SK-N-SH (cell line): ENCODE results near the gene ASTL. TPM values are rescaled to one million over a fixed set of nuclear protein-coding genes. Genes with fewer than 3 reads are reported as not detected.

Experiments used
- CTCF ChIA-PET: fragments of 300-600, 350-600 bp; formaldehyde crosslinking; extraction: SDS; loops from one replicate; lab custom pipeline; 2021; lab: Yijun Ruan, JAX
- POLR2A ChIA-PET: fragments of 350-600 bp; sonication (Branson Sonifier 250); formaldehyde crosslinking; extraction: SDS; loops from one replicate; lab custom pipeline; 2020; ENCODE audit warnings: antibody characterized with exemption, inconsistent platforms; lab: Yijun Ruan, JAX
- DNase-seq: peaks from one replicate; pipeline ENCODE4 v3.0.0; 2012
- H2AFZ ChIP-seq: fragments of 200-600 bp; sonication (generic); 2 replicates; pipeline ENCODE4 v1.8.1; 2016; ENCODE audit warnings: antibody characterized with exemption, mild to moderate bottlenecking, low read depth
- H3F3A ChIP-seq: fragments of 200-600 bp; sonication (generic); replicated peaks from 2 replicates; pipeline ENCODE3; 2016; ENCODE audit warnings: antibody characterized with exemption, mild to moderate bottlenecking; ENCODE audit not compliant: insufficient read depth
- H3K27ac ChIP-seq, 2 experiments: fragments of 200-500 bp in 1 of 2; fragments of 200-600 bp in 1 of 2; sonication (Bioruptor generic) in 1 of 2; sonication (generic), shearing (Covaris generic) in 1 of 2; 2 replicates each; pipeline versions ENCODE4 v1.5.1 to v1.6.1; 2014 to 2016; ENCODE audit warnings: low read depth in 2 of 2, inconsistent platforms in 1 of 2, low read length in 1 of 2, mild to moderate bottlenecking in 1 of 2, mixed read lengths in 1 of 2
- H3K27me3 ChIP-seq: fragments of 200-600 bp; sonication (generic), shearing (Covaris generic); 2 replicates; pipeline ENCODE4 v1.6.1; 2016; ENCODE audit warnings: mixed run types; ENCODE audit not compliant: insufficient read depth
- H3K36me3 ChIP-seq, 2 experiments: fragments of 200-500 bp in 1 of 2; fragments of 200-600 bp in 1 of 2; sonication (Bioruptor generic) in 1 of 2; sonication (generic) in 1 of 2; replicated peaks in 1 of 2; 2 replicates each; pipeline versions ENCODE3 to v1.5.1; 2014 to 2016; ENCODE audit warnings: low read length in 1 of 2, mild to moderate bottlenecking in 1 of 2; ENCODE audit not compliant: insufficient read depth in 2 of 2, control insufficient read depth in 1 of 2
- H3K4me1 ChIP-seq, 2 experiments: fragments of 200-500 bp in 1 of 2; fragments of 200-600 bp in 1 of 2; sonication (Bioruptor generic) in 1 of 2; sonication (generic), shearing (Covaris generic) in 1 of 2; 2 replicates each; pipeline versions ENCODE4 v1.5.1 to v1.6.1; 2014 to 2016; ENCODE audit warnings: low read depth in 1 of 2, low read length in 1 of 2, mixed run types in 1 of 2; ENCODE audit not compliant: insufficient read depth in 2 of 2, control insufficient read depth in 1 of 2
- H3K4me2 ChIP-seq: fragments of 200-600 bp; sonication (generic), shearing (Covaris generic); 2 replicates; pipeline ENCODE4 v1.6.1; 2017; ENCODE audit warnings: mixed run types
- H3K4me3 ChIP-seq, 2 experiments: fragments of 200-500 bp in 1 of 2; fragments of 200-600 bp in 1 of 2; sonication (Bioruptor generic) in 1 of 2; sonication (generic), shearing (Covaris generic) in 1 of 2; 2 replicates each; pipeline versions ENCODE4 v1.5.1 to v1.8.1; 2014 to 2016; ENCODE audit warnings: low read depth in 2 of 2, inconsistent platforms in 1 of 2, low read length in 1 of 2, mild to moderate bottlenecking in 1 of 2, mixed read lengths in 1 of 2, moderate library complexity in 1 of 2
- H3K79me2 ChIP-seq: fragments of 200-600 bp; sonication (generic); 2 replicates; pipeline ENCODE4 v1.8.1; 2017; ENCODE audit warnings: mild to moderate bottlenecking; ENCODE audit not compliant: insufficient read depth
- H3K9ac ChIP-seq: fragments of 200-600 bp; sonication (generic); 2 replicates; pipeline ENCODE4 v1.6.1; 2017; ENCODE audit warnings: mixed run types
- H3K9me2 ChIP-seq: fragments of 200-600 bp; sonication (generic); 2 replicates; pipeline ENCODE4 v1.6.1; 2017; ENCODE audit warnings: mixed run types
- H3K9me3 ChIP-seq: fragments of 200-600 bp; sonication (generic); 2 replicates; pipeline ENCODE4 v1.6.1; 2017; ENCODE audit warnings: mixed run types, mild to moderate bottlenecking, moderate library complexity
- H4K20me1 ChIP-seq: fragments of 200-600 bp; sonication (generic); 2 replicates; pipeline ENCODE4 v1.6.1; 2017; ENCODE audit warnings: mild to moderate bottlenecking, mixed run types; ENCODE audit not compliant: insufficient read depth
- EP300 ChIP-seq, 2 experiments: IDR thresholded peaks; 2 replicates each; pipeline versions ENCODE4 v1.4.0 to v1.6.1; 2012; ENCODE audit warnings: borderline replicate concordance in 1 of 2, low read depth in 1 of 2, low read length in 1 of 2
- FOSL2 ChIP-seq: IDR thresholded peaks from 2 replicates; pipeline ENCODE4 v1.4.0; 2012; ENCODE audit warnings: low read depth, mild to moderate bottlenecking, moderate library complexity, borderline replicate concordance
- FOXJ3 ChIP-seq: sonication (generic); formaldehyde crosslinking; IDR thresholded peaks from 2 replicates; pipeline ENCODE4 v1.5.1; 2020; ENCODE audit warnings: mild to moderate bottlenecking, missing genetic modification reagents
- GABPA ChIP-seq: IDR thresholded peaks from 2 replicates; pipeline ENCODE4 v1.4.0; 2012; ENCODE audit warnings: low read depth, mild to moderate bottlenecking
- NFIC ChIP-seq: IDR thresholded peaks from 2 replicates; pipeline ENCODE4 v1.4.0; 2012; ENCODE audit warnings: borderline replicate concordance
- NRF1 ChIP-seq: IDR thresholded peaks from 2 replicates; pipeline ENCODE4 v1.6.1; 2012; ENCODE audit warnings: low read depth, mild to moderate bottlenecking, low read length
- POLR2AphosphoS5 ChIP-seq: IDR thresholded peaks from 2 replicates; pipeline ENCODE4 v1.6.1; 2012; ENCODE audit warnings: low read depth, low read length
- SIN3A ChIP-seq: IDR thresholded peaks from 2 replicates; pipeline ENCODE4 v1.6.1; 2012; ENCODE audit warnings: low read depth, mild to moderate bottlenecking, low read length, moderate library complexity, borderline replicate concordance
- SMC3 ChIP-seq: IDR thresholded peaks from 2 replicates; pipeline ENCODE4 v1.6.1; 2012; ENCODE audit warnings: low read depth, low read length, improper control_type of control experiment
- TAF1 ChIP-seq: IDR thresholded peaks from 2 replicates; pipeline ENCODE4 v1.6.1; 2012; ENCODE audit warnings: low read depth, mild to moderate bottlenecking, low read length, moderate library complexity, borderline replicate concordance
- TEAD4 ChIP-seq: IDR thresholded peaks from 2 replicates; pipeline ENCODE4 v1.4.0; 2012; ENCODE audit warnings: mild to moderate bottlenecking, borderline replicate concordance; ENCODE audit not compliant: insufficient read depth
- WGBS: methylation state at CpG from one replicate; pipeline ENCODE4 v1.1.6; 2017; ENCODE audit warnings: low lambda C conversion rate; 5-methylcytosine and 5-hydroxymethylcytosine counted together
- polyA plus RNA-seq, 3 experiments: library from polyadenylated mRNA; depleted of rRNA; stranded (reverse); fragments of >200 nt; gene quantifications; 2 replicates each; pipeline ENCODE4 v1.2.3, GENCODE V29; 2012
- TF ChIP-seq, protein P1 (sequence below): fragments of 150-350 bp; IDR thresholded peaks from 2 replicates; pipeline ENCODE4 v1.6.1; 2016; ENCODE audit warnings: mild to moderate bottlenecking, low read depth, low read length
- TF ChIP-seq, protein P2 (sequence below): IDR thresholded peaks from 2 replicates; pipeline ENCODE4 v1.4.0; 2012; ENCODE audit warnings: low read depth
- TF ChIP-seq, protein P3 (sequence below): IDR thresholded peaks from 2 replicates; pipeline ENCODE4 v1.4.0; 2012; ENCODE audit warnings: low read depth, borderline replicate concordance
- TF ChIP-seq, protein P4 (sequence below): fragments of 200-600 bp; sonication (generic); IDR thresholded peaks from 2 replicates; pipeline ENCODE4 v1.6.1; 2017; ENCODE audit warnings: antibody characterized with exemption, mild to moderate bottlenecking, moderate library complexity

Gene ASTL
- polyA plus RNA-seq, 1 of the 3 experiments (the other 2 are of a cell fraction), result not detected

DNA sequence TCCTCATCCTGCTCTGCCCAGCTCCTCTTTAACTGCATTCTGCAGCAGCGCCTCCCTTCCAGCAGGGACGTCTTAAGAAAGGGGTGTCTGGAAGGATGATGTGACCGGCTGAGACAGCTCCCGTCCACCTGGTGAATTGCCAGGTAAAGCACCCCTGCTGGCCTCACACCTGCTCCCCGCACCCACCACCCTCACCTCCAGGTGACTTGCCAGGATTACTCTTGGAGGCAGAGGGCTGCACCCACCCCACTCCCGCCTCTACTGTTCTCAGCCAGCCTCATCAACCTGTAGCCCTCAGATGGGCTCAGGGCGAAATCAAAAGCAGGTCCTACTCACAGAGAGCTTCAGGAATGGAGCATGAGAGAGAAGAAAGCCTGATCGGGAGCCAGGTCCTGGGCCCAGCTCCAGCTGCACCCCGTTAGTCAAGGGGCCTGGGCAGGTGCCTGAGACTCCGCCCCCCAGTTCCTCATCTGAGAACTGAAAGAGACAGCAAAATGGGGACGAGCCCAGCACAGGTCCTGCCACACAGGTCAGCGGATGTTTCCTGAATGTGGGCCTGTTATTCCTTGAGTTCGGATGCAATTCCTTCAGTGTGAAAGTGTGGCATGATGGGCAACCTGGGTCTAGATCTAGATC, 27.6 kb downstream of the ASTL start:
- Histone ChIP-seq H3K9ac (no peak overlapping the region), H3K4me1 (peaks cover 0 to 14% of the 10 kb centered on the region in 2 experiments; a peak in 1 of 4 replicates), H3K4me3 (no peak overlapping the region), H3K4me2 (no peak overlapping the region), H3K79me2 (no peaks in the 10 kb centered on the region), H3K27ac (no peak overlapping the region), H3K36me3 (no peaks in the 10 kb centered on the region), H3K9me2 (no peaks in the 10 kb centered on the region), H3K9me3 (no peaks in the 10 kb centered on the region), H2AFZ (no peak overlapping the region), H3F3A (no peaks in the 10 kb centered on the region), H3K27me3 (no peaks in the 10 kb centered on the region), H4K20me1 (no peaks in the 10 kb centered on the region)
- ChIA-PET POLR2A (no interaction called here), CTCF (interaction anchor here (1.2 to 1.5 kb wide), 3 partner anchors 64 to 154 kb away, joined by 3 to 6 read pairs (median 5); no protein-coding TSS in a partner anchor)
- TF ChIP-seq NFIC (no peak), EP300 (IDR thresholded peaks at IDR 0.05; ENCODE audit: borderline replicate concordance in 1 of 2, low read depth in 1 of 2, low read length in 1 of 2) (no peak)
- TF ChIP-seq, protein P1, sequence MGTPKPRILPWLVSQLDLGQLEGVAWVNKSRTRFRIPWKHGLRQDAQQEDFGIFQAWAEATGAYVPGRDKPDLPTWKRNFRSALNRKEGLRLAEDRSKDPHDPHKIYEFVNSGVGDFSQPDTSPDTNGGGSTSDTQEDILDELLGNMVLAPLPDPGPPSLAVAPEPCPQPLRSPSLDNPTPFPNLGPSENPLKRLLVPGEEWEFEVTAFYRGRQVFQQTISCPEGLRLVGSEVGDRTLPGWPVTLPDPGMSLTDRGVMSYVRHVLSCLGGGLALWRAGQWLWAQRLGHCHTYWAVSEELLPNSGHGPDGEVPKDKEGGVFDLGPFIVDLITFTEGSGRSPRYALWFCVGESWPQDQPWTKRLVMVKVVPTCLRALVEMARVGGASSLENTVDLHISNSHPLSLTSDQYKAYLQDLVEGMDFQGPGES, result no peak
- TF ChIP-seq, protein P2, sequence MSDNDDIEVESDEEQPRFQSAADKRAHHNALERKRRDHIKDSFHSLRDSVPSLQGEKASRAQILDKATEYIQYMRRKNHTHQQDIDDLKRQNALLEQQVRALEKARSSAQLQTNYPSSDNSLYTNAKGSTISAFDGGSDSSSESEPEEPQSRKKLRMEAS, result no peak
- no peak for DNase-seq
- WGBS, result 67% methylated on average over 11 of the region's 13 CpGs

DNA sequence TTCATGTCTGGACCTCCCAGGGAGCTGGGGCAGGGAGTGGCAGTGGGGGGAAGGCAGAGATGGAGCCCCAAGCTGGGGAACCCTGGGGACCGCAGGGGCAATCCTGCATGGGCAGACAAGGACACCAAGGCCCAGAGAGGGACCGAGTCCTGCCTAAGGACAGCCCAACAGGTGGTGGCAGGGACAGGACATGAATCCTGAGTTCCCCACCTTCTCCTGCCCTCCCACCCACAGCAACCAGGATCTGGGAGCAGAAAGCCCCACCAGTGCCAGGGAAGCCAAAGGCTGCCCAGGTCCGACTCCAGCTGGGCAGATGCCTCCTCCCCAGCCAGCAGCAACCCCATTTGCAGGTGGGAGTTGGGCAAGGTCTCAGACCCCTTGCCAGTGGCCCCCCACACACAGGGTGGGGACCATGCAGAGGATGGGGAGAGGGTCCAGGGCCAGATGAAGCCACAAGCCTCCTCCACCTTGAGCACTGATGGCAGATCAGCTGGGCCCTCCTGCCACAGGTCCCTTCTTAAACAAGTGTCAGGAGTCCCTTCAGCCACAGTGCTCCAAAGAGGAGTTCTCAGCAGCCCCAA, 28.3 kb downstream of the ASTL start:
- Histone ChIP-seq H3K36me3 (no peaks in the 10 kb centered on the region), H3K27me3 (no peaks in the 10 kb centered on the region), H3K27ac (no peak overlapping the region), H3F3A (no peaks in the 10 kb centered on the region), H3K4me1 (peaks cover 0 to 14% of the 10 kb centered on the region in 2 experiments; a peak in 1 of 4 replicates), H2AFZ (no peak overlapping the region), H4K20me1 (no peaks in the 10 kb centered on the region), H3K9me2 (no peaks in the 10 kb centered on the region)
- no peak for DNase-seq
- POLR2A ChIA-PET, result no interaction called here
- TF ChIP-seq NRF1, result no peak
- no peak for TF ChIP-seq POLR2AphosphoS5
- no peak for TF ChIP-seq EP300 (IDR thresholded peaks at IDR 0.05; ENCODE audit: borderline replicate concordance in 1 of 2, low read depth in 1 of 2, low read length in 1 of 2)
- TF ChIP-seq, protein P3, sequence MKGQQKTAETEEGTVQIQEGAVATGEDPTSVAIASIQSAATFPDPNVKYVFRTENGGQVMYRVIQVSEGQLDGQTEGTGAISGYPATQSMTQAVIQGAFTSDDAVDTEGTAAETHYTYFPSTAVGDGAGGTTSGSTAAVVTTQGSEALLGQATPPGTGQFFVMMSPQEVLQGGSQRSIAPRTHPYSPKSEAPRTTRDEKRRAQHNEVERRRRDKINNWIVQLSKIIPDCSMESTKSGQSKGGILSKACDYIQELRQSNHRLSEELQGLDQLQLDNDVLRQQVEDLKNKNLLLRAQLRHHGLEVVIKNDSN, result no peak
- no peak for TF ChIP-seq TEAD4
- no peak for TF ChIP-seq FOXJ3 (CRISPR knock-in tag)
- TF ChIP-seq SMC3, result no peak
- TF ChIP-seq, protein P2, result no peak
- TF ChIP-seq, protein P1, result no peak
- TF ChIP-seq SIN3A, result no peak
- no peak for TF ChIP-seq GABPA
- TF ChIP-seq FOSL2, result no peak
- TF ChIP-seq TAF1, result no peak
- TF ChIP-seq, protein P4, sequence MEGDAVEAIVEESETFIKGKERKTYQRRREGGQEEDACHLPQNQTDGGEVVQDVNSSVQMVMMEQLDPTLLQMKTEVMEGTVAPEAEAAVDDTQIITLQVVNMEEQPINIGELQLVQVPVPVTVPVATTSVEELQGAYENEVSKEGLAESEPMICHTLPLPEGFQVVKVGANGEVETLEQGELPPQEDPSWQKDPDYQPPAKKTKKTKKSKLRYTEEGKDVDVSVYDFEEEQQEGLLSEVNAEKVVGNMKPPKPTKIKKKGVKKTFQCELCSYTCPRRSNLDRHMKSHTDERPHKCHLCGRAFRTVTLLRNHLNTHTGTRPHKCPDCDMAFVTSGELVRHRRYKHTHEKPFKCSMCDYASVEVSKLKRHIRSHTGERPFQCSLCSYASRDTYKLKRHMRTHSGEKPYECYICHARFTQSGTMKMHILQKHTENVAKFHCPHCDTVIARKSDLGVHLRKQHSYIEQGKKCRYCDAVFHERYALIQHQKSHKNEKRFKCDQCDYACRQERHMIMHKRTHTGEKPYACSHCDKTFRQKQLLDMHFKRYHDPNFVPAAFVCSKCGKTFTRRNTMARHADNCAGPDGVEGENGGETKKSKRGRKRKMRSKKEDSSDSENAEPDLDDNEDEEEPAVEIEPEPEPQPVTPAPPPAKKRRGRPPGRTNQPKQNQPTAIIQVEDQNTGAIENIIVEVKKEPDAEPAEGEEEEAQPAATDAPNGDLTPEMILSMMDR, result no peak
- TF ChIP-seq, all 33 proteins: peak for 0
- Histone ChIP-seq H3K4me3 (no peak overlapping the region), H3K9me3 (no peaks in the 10 kb centered on the region), H3K9ac (no peak overlapping the region), H3K4me2 (no peak overlapping the region), H3K79me2 (no peaks in the 10 kb centered on the region)
- WGBS, result 83% methylated on average over 1 of the region's 3 CpGs
- CTCF ChIA-PET, result interaction anchor here (1.2 to 1.5 kb wide), 2 partner anchors 64 to 155 kb away, joined by 3 to 6 read pairs; no protein-coding TSS in a partner anchor
